HG03045 (cell line): ENCODE data around the gene FREY1.

ENCODE experiments used
- ATAC-seq: cut with Tn5 transposase; IDR thresholded peaks from one replicate; pipeline ENCODE4 v1.9.1; 2021; ENCODE audit warnings: mild to moderate bottlenecking, moderate library complexity; ENCODE audit not compliant: unreplicated experiment

FREY1 gene

GRCh38 chr11:45897556-45897955 lies 9.5 kb downstream of the FREY1 start:
- no peak for ATAC-seq

GRCh38 chr11:45896422-45896984 lies 10.6 kb downstream of the FREY1 start:
- ATAC-seq, result no peak

GRCh38 chr11:45895553-45896259 lies 11.4 kb downstream of the FREY1 start:
- ATAC-seq, result no peak

- no peak for ATAC-seq
These were observed 12.4 kb downstream of the FREY1 start for GRCh38 chr11:45894555-45895247.

- no peak for ATAC-seq
These were observed 14.2 kb downstream of the FREY1 start for GRCh38 chr11:45892856-45893255.

GRCh38 chr11:45890886-45891550 lies 16.1 kb downstream of the FREY1 start:
- ATAC-seq, result no peak

GRCh38 chr11:45889966-45890365 lies 17.1 kb downstream of the FREY1 start:
- ATAC-seq, result no peak

GRCh38 chr11:45889555-45889954 lies 17.5 kb downstream of the FREY1 start:
- no peak for ATAC-seq

GRCh38 chr11:45887587-45887986 lies 19.5 kb downstream of the FREY1 start:
- no peak for ATAC-seq

- no peak for ATAC-seq
These were observed 20.1 kb downstream of the FREY1 start for GRCh38 chr11:45886816-45887520.

GRCh38 chr11:45885921-45886721 lies 20.9 kb downstream of the FREY1 start:
- no peak for ATAC-seq

- peak; percentile 46 for ATAC-seq
These were observed 21.7 kb downstream of the FREY1 start, which contains the start of gene MAPK8IP1 for GRCh38 chr11:45885274-45885920. TSS of gene MAPK8IP1 (plus strand) at chr11:45885651. CDS start at chr11:45885821, 170 bp downstream.

GRCh38 chr11:45884596-45885185 lies 22.4 kb downstream of the FREY1 start:
- no peak for ATAC-seq

- ATAC-seq, result no peak
These were observed 25.2 kb downstream of the FREY1 start for GRCh38 chr11:45881708-45882368.

GRCh38 chr11:45880772-45881570 lies 26.1 kb downstream of the FREY1 start:
- ATAC-seq, result no peak

- no peak for ATAC-seq
These were observed 27.0 kb downstream of the FREY1 start for GRCh38 chr11:45879803-45880686.

- ATAC-seq, result no peak
These were observed 29.2 kb downstream of the FREY1 start for GRCh38 chr11:45877845-45878244.
